HG02870 (cell line): Measurements from ENCODE around the gene NR2F2.
A peak's percentile ranks its signal among the peaks of the same experiment; 100 is the strongest.

ENCODE experiments used
- ATAC-seq: cut with Tn5 transposase; IDR thresholded peaks from one replicate; pipeline ENCODE4 v1.9.1; 2021; ENCODE audit warnings: mild to moderate bottlenecking, moderate library complexity; ENCODE audit not compliant: unreplicated experiment

The NR2F2 gene

GRCh38 chr15:96352604-96353405 lies 22.3 kb downstream of the NR2F2 start:
- no peak for ATAC-seq

GRCh38 chr15:96353416-96353929 lies 23.0 kb downstream of the NR2F2 start:
- ATAC-seq: no peak

GRCh38 chr15:96353930-96354730 lies 23.6 kb downstream of the NR2F2 start:
- ATAC-seq: no peak

GRCh38 chr15:96354731-96355567 lies 24.4 kb downstream of the NR2F2 start:
- no peak for ATAC-seq

- no peak for ATAC-seq
These were observed 25.2 kb downstream of the NR2F2 start for GRCh38 chr15:96355568-96356187.

- ATAC-seq: peak; percentile 56
These were observed 26.3 kb downstream of the NR2F2 start for GRCh38 chr15:96356494-96357455.

- ATAC-seq: no peak
These were observed 27.7 kb downstream of the NR2F2 start for GRCh38 chr15:96358001-96358801.

- ATAC-seq: no peak
These were observed 28.5 kb downstream of the NR2F2 start for GRCh38 chr15:96358821-96359615.

- ATAC-seq: no peak
These were observed 29.4 kb downstream of the NR2F2 start for GRCh38 chr15:96359616-96360521.

- no peak for ATAC-seq
These were observed 30.2 kb downstream of the NR2F2 start for GRCh38 chr15:96360581-96361308.

- no peak for ATAC-seq
These were observed 31.0 kb downstream of the NR2F2 start for GRCh38 chr15:96361309-96362010.

- no peak for ATAC-seq
These were observed 31.7 kb downstream of the NR2F2 start for GRCh38 chr15:96362011-96362754.

GRCh38 chr15:96362755-96363651 lies 32.5 kb downstream of the NR2F2 start:
- ATAC-seq: no peak

GRCh38 chr15:96363707-96364106 lies 33.2 kb downstream of the NR2F2 start:
- ATAC-seq: no peak
